ENCODE results near the gene TTLL11. TPM values are rescaled to one million over a fixed set of nuclear protein-coding genes. Genes with fewer than 3 reads are reported as not detected.

Gene TTLL11
- total RNA-seq, 1 experiment from 2014 or later = 1.5 TPM

DNA sequence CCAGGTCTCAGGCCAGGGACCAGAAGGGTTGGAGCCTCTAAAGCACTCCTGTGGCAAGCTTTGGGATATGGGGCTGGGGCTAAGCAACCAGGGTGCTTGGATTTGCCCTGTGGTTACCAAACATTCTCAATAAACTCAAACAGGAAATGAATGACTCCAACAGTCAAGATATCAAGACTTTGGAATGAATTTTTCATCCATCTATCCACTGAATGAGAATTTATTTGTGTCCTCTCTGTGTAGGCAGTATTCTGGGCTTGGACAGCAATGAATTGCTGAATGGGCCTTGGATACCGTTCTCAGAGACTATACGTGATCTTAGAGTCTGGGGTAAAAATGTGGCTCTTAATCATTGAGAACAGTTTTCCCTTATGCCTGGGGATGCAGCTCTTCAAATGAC, 229.2 kb downstream of the TTLL11 start:
- Histone ChIP-seq H3K9ac (ENCODE audit: extremely low read depth, insufficient read length, low read length) (no peak overlapping the region), H3K27ac (ENCODE audit: insufficient read length, low read depth, low read length) (no peak overlapping the region), H2AK5ac (ENCODE audit: insufficient read length, low read length) (no peak overlapping the region), H2BK12ac (ENCODE audit: insufficient read length, low read depth, low read length) (no peak overlapping the region), H2AFZ (ENCODE audit: low read length) (no peak overlapping the region), H2BK15ac (ENCODE audit: low read depth, low read length) (no peak overlapping the region), H2BK120ac (ENCODE audit: low read depth, low read length, poor library complexity, severe bottlenecking) (no peak overlapping the region), H3K27me3 (ENCODE audit: insufficient read depth, low read length) (no peaks in the 10 kb centered on the region), H4K91ac (ENCODE audit: insufficient read length, low read depth, low read length) (no peak overlapping the region), H3K9me3 (ENCODE audit: control insufficient read depth, low read depth, low read length) (no peaks in the 10 kb centered on the region), H3K79me1 (ENCODE audit: insufficient read depth, low read depth, low read length, poor library complexity, severe bottlenecking) (no peaks in the 10 kb centered on the region), H3K56ac (ENCODE audit: insufficient read length, low read depth, low read length) (no peak overlapping the region), H4K8ac (replicated peaks; ENCODE audit: insufficient read length, low read depth, low read length) (no peak overlapping the region), H3K79me2 (ENCODE audit: insufficient read depth, low read length) (no peaks in the 10 kb centered on the region), H3K4me1 (ENCODE audit: insufficient read depth, low read length) (peaks cover 14% of the 10 kb centered on the region), H3K23ac (ENCODE audit: insufficient read length, low read depth, low read length) (no peak overlapping the region), H4K5ac (ENCODE audit: insufficient read length, low read depth, low read length) (no peak overlapping the region), H3K4ac (ENCODE audit: low read depth, low read length) (no peak overlapping the region), H4K20me1 (ENCODE audit: control insufficient read depth, insufficient read depth, insufficient read length) (peaks cover 2% of the 10 kb centered on the region), H2BK20ac (ENCODE audit: low read depth, low read length, poor library complexity, severe bottlenecking) (no peak overlapping the region), H3T11ph (ENCODE audit: low read length) (no peak overlapping the region), H3K4me2 (ENCODE audit: insufficient read depth, insufficient read length, low read length) (no peak overlapping the region), H3K23me2 (ENCODE audit: insufficient read length, low read depth, low read length, poor library complexity, severe bottlenecking) (no peaks in the 10 kb centered on the region), H3K14ac (ENCODE audit: insufficient read depth, low read length) (no peak overlapping the region; the same call in 1 of the 2 replicates), H2BK5ac (ENCODE audit: insufficient read length, low read length) (no peak overlapping the region), H3K18ac (ENCODE audit: insufficient read length, low read depth, low read length) (no peak overlapping the region)
- no peak overlapping the region for H3K27ac Mint-ChIP-seq
- TF ChIP-seq, protein P1, sequence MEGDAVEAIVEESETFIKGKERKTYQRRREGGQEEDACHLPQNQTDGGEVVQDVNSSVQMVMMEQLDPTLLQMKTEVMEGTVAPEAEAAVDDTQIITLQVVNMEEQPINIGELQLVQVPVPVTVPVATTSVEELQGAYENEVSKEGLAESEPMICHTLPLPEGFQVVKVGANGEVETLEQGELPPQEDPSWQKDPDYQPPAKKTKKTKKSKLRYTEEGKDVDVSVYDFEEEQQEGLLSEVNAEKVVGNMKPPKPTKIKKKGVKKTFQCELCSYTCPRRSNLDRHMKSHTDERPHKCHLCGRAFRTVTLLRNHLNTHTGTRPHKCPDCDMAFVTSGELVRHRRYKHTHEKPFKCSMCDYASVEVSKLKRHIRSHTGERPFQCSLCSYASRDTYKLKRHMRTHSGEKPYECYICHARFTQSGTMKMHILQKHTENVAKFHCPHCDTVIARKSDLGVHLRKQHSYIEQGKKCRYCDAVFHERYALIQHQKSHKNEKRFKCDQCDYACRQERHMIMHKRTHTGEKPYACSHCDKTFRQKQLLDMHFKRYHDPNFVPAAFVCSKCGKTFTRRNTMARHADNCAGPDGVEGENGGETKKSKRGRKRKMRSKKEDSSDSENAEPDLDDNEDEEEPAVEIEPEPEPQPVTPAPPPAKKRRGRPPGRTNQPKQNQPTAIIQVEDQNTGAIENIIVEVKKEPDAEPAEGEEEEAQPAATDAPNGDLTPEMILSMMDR (conservative IDR thresholded peaks at IDR 0.05) = no peak
- no CpG with 5 or more reads among the region's 2 CpGs for WGBS (ENCODE audit: extremely low coverage, insufficient read length, low lambda C conversion rate)
- peaks cover 20 to 34% of the 10 kb centered on the region in 2 experiments for H3K4me1 Mint-ChIP-seq
- no peaks in the 10 kb centered on the region for H3K9me3 Mint-ChIP-seq
- peaks cover 12% of the 10 kb centered on the region for H3K27me3 Mint-ChIP-seq (ENCODE audit: low read depth)
- DNase-seq = no peak
- no peaks in the 10 kb centered on the region for H3K36me3 Mint-ChIP-seq (ENCODE audit: insufficient read depth in 1 of 3, low read depth in 3 of 3)
- H3K4me3 Mint-ChIP-seq = no peak overlapping the region

All from H9 (cell line).